ENCODE measurements around the gene GMPPA. TPM values are rescaled to one million over a fixed set of nuclear protein-coding genes. Genes with fewer than 3 reads are reported as not detected.
A peak's percentile ranks its signal among the peaks of the same experiment; 100 is the strongest.

Gene GMPPA
- total RNA-seq, 4 donors from 2014 or later, result 18.1 to 31.1 (median 26.4) TPM

DNA sequence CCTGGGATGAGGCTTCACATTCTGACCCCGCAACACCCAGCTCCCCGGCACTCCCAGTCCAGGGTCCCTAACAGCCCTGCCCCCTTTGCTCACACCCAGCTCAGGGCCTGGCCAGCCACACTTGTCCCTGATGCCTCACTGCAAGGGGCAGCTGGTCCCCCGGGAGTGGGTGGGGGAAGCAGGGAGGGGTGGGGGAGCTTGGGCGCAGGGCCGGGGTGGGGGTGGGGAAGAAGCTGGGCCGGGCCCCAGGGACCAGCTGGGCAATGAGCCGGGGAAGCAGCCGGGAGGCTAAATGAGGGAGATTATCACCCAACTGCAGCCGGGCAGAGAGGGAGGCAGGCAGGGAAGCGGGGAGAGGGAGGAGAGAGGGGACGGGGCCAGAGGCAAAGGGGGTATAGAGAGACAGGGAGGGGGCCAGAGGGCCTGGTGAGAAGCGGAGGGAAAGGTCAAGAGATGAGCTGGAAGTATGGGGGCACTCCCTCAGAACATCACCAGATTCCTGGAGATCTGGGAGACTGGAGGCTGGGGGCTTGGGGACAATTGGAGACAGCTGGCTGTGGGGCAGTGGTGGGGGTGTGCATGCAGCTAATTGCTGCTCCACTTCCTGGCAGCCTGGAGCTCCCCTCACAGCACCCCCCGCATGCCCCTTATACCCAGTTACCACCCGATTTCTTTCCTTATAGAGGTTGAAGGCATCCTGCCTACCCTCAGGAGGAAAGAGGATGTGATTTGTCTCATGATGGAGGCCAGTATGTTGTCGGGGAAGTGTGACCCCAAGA, 13.0 kb downstream of the GMPPA start:
- H3K36me3 ChIP-seq, result peaks cover 0 to 4% (median 0%) of the 10 kb centered on the region in 3 donors
- no peak overlapping the region for H3K4me3 ChIP-seq
- H3K4me1 ChIP-seq, result peaks cover 14 to 49% (median 16%) of the 10 kb centered on the region in 3 donors
- H3K9me3 ChIP-seq, result no peaks in the 10 kb centered on the region
- no peak for TF ChIP-seq POLR2A (IDR thresholded peaks at IDR 0.05)
- TF ChIP-seq, protein P1, sequence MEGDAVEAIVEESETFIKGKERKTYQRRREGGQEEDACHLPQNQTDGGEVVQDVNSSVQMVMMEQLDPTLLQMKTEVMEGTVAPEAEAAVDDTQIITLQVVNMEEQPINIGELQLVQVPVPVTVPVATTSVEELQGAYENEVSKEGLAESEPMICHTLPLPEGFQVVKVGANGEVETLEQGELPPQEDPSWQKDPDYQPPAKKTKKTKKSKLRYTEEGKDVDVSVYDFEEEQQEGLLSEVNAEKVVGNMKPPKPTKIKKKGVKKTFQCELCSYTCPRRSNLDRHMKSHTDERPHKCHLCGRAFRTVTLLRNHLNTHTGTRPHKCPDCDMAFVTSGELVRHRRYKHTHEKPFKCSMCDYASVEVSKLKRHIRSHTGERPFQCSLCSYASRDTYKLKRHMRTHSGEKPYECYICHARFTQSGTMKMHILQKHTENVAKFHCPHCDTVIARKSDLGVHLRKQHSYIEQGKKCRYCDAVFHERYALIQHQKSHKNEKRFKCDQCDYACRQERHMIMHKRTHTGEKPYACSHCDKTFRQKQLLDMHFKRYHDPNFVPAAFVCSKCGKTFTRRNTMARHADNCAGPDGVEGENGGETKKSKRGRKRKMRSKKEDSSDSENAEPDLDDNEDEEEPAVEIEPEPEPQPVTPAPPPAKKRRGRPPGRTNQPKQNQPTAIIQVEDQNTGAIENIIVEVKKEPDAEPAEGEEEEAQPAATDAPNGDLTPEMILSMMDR (IDR thresholded peaks at IDR 0.05), result no peak
- H3K27ac ChIP-seq, result no peak overlapping the region
- H3K27me3 ChIP-seq, result peaks cover 5 to 88% (median 20%) of the 10 kb centered on the region in 4 donors
- WGBS, 2 donors, result 23 to 26% methylated on average over 6 to 11 of the region's 15 CpGs
- intact Hi-C loops (cut with DNase I), result no loop called here
- DNase-seq, result no peak

DNA sequence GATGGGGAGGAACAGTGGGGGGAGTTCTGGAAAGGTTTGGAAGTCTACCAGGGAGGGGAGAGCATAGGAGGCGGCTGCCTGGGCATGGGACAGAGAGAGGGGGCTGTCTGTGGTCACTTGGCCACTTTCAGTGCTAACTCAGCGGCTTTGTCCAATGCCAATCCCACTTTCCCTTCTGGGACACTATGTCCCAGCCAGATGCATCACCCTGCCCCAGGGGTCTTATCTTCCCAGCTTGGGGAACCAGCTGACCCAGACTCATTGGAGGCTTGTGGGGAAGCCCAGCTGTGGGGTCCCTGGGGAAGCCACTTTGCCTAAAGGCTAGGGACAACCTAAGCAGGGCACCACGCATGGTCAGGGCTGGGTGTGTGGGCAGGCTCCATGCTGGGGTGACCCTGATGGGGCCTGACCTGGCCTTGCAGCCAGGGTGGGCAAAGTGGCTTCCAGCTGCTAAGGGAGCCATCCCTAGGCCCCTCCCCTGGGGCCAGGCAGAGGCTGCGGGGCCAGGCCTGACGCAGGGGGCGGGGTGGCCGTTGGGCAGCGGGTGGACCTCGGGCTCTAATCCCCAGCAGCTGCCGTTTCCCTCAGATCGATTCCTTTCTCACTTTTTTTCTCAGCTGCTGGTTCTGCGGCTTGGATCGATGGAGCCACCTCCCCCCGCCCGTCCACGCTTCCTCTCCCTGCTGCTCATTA, 14.0 kb downstream of the GMPPA start:
- TF ChIP-seq POLR2A (IDR thresholded peaks at IDR 0.05), result no peak
- TF ChIP-seq, protein P1 (IDR thresholded peaks at IDR 0.05), result no peak
- H3K4me3 ChIP-seq, result no peak overlapping the region
- peaks cover 14 to 49% (median 16%) of the 10 kb centered on the region in 3 donors for H3K4me1 ChIP-seq
- no peak overlapping the region for H3K27ac ChIP-seq
- H3K36me3 ChIP-seq, result no peaks in the 10 kb centered on the region
- intact Hi-C loops (cut with DNase I), result no loop called here
- no peak for DNase-seq
- peaks cover 5 to 97% (median 20%) of the 10 kb centered on the region in 4 donors for H3K27me3 ChIP-seq
- WGBS, 2 donors, result 10 to 45% methylated on average over 4 to 14 of the region's 16 CpGs
- H3K9me3 ChIP-seq, result no peaks in the 10 kb centered on the region

DNA sequence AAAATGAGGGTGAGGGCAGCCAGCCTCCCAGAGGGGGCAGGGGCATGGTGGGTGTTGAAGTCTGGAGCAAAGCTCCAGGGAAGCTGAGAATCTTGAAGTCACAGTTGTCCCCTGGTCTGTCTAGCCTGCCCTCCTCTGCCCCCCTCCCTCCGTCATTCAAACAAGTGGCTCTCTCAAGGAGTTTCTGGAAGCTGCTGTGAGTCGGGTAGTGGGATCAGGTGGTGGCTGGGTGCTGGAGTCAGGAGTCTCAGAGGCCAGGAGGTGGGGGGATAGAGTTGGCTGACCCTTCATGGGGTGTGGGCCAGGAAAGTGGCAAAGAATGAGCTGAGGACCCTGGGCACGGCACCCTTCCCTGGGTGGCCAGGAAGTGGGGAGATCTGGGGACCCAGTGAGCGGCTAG, 15.1 kb downstream of the GMPPA start:
- intact Hi-C loops (cut with DNase I), result no loop called here
- 0% methylated on average over 1 of the region's 4 CpGs; no CpG with 5 or more reads in 1 of the 2 donors for WGBS, 2 donors
- Histone ChIP-seq H3K27ac (no peak overlapping the region), H3K4me3 (peak overlapping the region in 1 of 4 donors; percentile 23), H3K36me3 (no peaks in the 10 kb centered on the region), H3K9me3 (no peaks in the 10 kb centered on the region), H3K27me3 (peaks cover 5 to 100% (median 20%) of the 10 kb centered on the region in 4 donors), H3K4me1 (peaks cover 14 to 39% (median 16%) of the 10 kb centered on the region in 3 donors)
- no peak for TF ChIP-seq POLR2A (IDR thresholded peaks at IDR 0.05)
- TF ChIP-seq, protein P1 (IDR thresholded peaks at IDR 0.05), result no peak
- DNase-seq, result no peak

DNA sequence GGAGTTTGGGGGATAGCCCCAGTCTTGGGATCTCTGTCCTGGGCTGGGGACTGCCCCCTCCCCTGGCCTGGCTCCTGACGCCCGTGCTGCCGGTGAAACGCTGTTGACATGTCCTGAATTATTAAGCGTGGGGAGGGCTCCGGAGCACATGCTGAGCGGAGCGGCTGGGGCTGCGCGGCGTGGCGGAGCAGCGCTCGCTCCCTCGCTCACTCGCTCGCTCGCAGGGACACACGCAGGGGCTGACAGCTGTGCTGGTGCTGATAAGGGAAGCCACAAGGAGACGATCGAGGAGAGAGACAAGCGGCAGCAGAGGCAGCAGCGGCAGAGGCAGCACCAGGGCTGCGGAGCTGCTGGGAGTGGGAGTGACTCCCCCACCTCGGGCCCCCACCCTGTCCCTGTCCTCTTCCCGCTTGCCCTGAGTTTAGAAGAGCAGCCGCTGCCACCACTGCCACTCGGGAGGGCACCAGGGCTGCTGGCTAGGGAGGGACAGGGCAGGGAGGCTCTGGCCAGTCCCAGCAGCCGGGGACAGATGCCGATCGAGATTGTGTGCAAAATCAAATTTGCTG, 15.6 kb downstream of the GMPPA start, which contains the start of gene ASIC4:
TSS of gene ASIC4 (plus strand) at position 287 of the 566 bp plus-strand sequence. CDS start at position 530, 243 bp downstream.
- no peak for DNase-seq
- H3K9me3 ChIP-seq, result no peaks in the 10 kb centered on the region
- no CpG with 5 or more reads among the region's 31 CpGs for WGBS, 2 donors
- no peaks in the 10 kb centered on the region for H3K36me3 ChIP-seq
- intact Hi-C loops (cut with DNase I), result no loop called here
- H3K27me3 ChIP-seq, result peaks cover 5 to 100% (median 20%) of the 10 kb centered on the region in 4 donors
- peak within 1 kb of the TSS in 1 of 4 donors; percentile 23 for H3K4me3 ChIP-seq
- TF ChIP-seq, protein P1 (IDR thresholded peaks at IDR 0.05), result no peak
- TF ChIP-seq POLR2A (IDR thresholded peaks at IDR 0.05), result no peak
- H3K4me1 ChIP-seq, result peaks cover 10 to 35% (median 14%) of the 10 kb centered on the region in 3 donors
- H3K27ac ChIP-seq, result no peak within 1 kb of the TSS
